HUES48 (cell line): ENCODE results near the gene XPC.

Experiments
- H3K27ac ChIP-seq: one replicate; pipeline ENCODE4 v1.7.0; 2013; ENCODE audit warnings: low read depth, low read length, inconsistent platforms
- H3K27me3 ChIP-seq: 2 replicates; pipeline ENCODE4 v1.6.1; 2013; ENCODE audit warnings: mild to moderate bottlenecking, low read length; ENCODE audit not compliant: control insufficient read depth, insufficient read depth
- H3K36me3 ChIP-seq: 2 replicates; pipeline ENCODE4 v1.6.1; 2013; ENCODE audit warnings: low read length; ENCODE audit not compliant: control insufficient read depth, insufficient read depth
- H3K4me1 ChIP-seq: 2 replicates; pipeline ENCODE4 v1.6.1; 2013; ENCODE audit warnings: mild to moderate bottlenecking, low read length; ENCODE audit not compliant: control insufficient read depth, insufficient read depth
- H3K4me3 ChIP-seq: 2 replicates; pipeline ENCODE4 v1.5.1; 2013; ENCODE audit warnings: mild to moderate bottlenecking, low read depth, low read length
- H3K9ac ChIP-seq: 2 replicates; pipeline ENCODE4 v1.6.1; 2013; ENCODE audit warnings: mild to moderate bottlenecking, low read depth, low read length, moderate library complexity
- H3K9me3 ChIP-seq: 2 replicates; pipeline ENCODE4 v1.6.1; 2013; ENCODE audit warnings: low read length; ENCODE audit not compliant: control insufficient read depth, insufficient read depth

Gene XPC

GRCh38 chr3:14216257-14217048, 38.1 kb upstream of the XPC start:
- Histone ChIP-seq H3K4me3 (peak overlapping the region; percentile 58), H3K27me3 (no peaks in the 10 kb centered on the region), H3K9me3 (no peaks in the 10 kb centered on the region), H3K27ac (no peak overlapping the region), H3K36me3 (no peaks in the 10 kb centered on the region), H3K4me1 (no peaks in the 10 kb centered on the region), H3K9ac (no peak overlapping the region)

- H3K27ac ChIP-seq: no peak overlapping the region
- H3K9ac ChIP-seq: no peak overlapping the region
Observed at GRCh38 chr3:14214764-14215163, 36.4 kb upstream of the XPC start.

GRCh38 chr3:14213066-14213774, 34.8 kb upstream of the XPC start:
- no peaks in the 10 kb centered on the region for H3K4me1 ChIP-seq
- no peaks in the 10 kb centered on the region for H3K27me3 ChIP-seq
- H3K9ac ChIP-seq: no peak overlapping the region
- H3K36me3 ChIP-seq: no peaks in the 10 kb centered on the region
- no peaks in the 10 kb centered on the region for H3K9me3 ChIP-seq
- H3K27ac ChIP-seq: no peak overlapping the region
- H3K4me3 ChIP-seq: no peak overlapping the region

More at GRCh38 chr3:14214764-14215163, 36.4 kb upstream of the XPC start:
- Histone ChIP-seq H3K27me3 (no peaks in the 10 kb centered on the region), H3K9me3 (no peaks in the 10 kb centered on the region), H3K36me3 (no peaks in the 10 kb centered on the region), H3K4me3 (no peak overlapping the region), H3K4me1 (no peaks in the 10 kb centered on the region)

- Histone ChIP-seq H3K36me3 (no peaks in the 10 kb centered on the region), H3K9ac (no peak overlapping the region), H3K4me3 (no peak overlapping the region), H3K9me3 (no peaks in the 10 kb centered on the region), H3K27ac (no peak overlapping the region), H3K4me1 (no peaks in the 10 kb centered on the region), H3K27me3 (no peaks in the 10 kb centered on the region)
Observed at GRCh38 chr3:14212032-14212431, 33.6 kb upstream of the XPC start.

GRCh38 chr3:14211621-14212020, 33.2 kb upstream of the XPC start:
- Histone ChIP-seq H3K9ac (no peak overlapping the region), H3K4me3 (no peak overlapping the region), H3K4me1 (no peaks in the 10 kb centered on the region), H3K27me3 (no peaks in the 10 kb centered on the region), H3K36me3 (no peaks in the 10 kb centered on the region), H3K9me3 (no peaks in the 10 kb centered on the region), H3K27ac (no peak overlapping the region)

- no peak overlapping the region for H3K4me3 ChIP-seq
- no peaks in the 10 kb centered on the region for H3K27me3 ChIP-seq
- H3K9me3 ChIP-seq: no peaks in the 10 kb centered on the region
- H3K4me1 ChIP-seq: no peaks in the 10 kb centered on the region
- H3K27ac ChIP-seq: no peak overlapping the region
- no peak overlapping the region for H3K9ac ChIP-seq
- no peaks in the 10 kb centered on the region for H3K36me3 ChIP-seq
Observed at GRCh38 chr3:14210843-14211594, 32.6 kb upstream of the XPC start.

- H3K9ac ChIP-seq: no peak overlapping the region
- H3K27me3 ChIP-seq: no peaks in the 10 kb centered on the region
- H3K36me3 ChIP-seq: no peaks in the 10 kb centered on the region
- H3K4me3 ChIP-seq: no peak overlapping the region
- H3K4me1 ChIP-seq: no peaks in the 10 kb centered on the region
- no peaks in the 10 kb centered on the region for H3K9me3 ChIP-seq
- H3K27ac ChIP-seq: no peak overlapping the region
Observed at GRCh38 chr3:14210290-14210688, 31.9 kb upstream of the XPC start.

GRCh38 chr3:14209581-14210289, 31.3 kb upstream of the XPC start:
- H3K9me3 ChIP-seq: no peaks in the 10 kb centered on the region
- no peak overlapping the region for H3K4me3 ChIP-seq
- H3K9ac ChIP-seq: no peak overlapping the region
- H3K36me3 ChIP-seq: no peaks in the 10 kb centered on the region
- H3K27ac ChIP-seq: no peak overlapping the region
- H3K4me1 ChIP-seq: no peaks in the 10 kb centered on the region
- no peaks in the 10 kb centered on the region for H3K27me3 ChIP-seq

GRCh38 chr3:14208977-14209394, 30.6 kb upstream of the XPC start:
- Histone ChIP-seq H3K27me3 (no peaks in the 10 kb centered on the region), H3K4me1 (no peaks in the 10 kb centered on the region), H3K27ac (no peak overlapping the region), H3K4me3 (no peak overlapping the region), H3K9me3 (no peaks in the 10 kb centered on the region), H3K9ac (no peak overlapping the region), H3K36me3 (no peaks in the 10 kb centered on the region)

- Histone ChIP-seq H3K4me3 (no peak overlapping the region), H3K4me1 (no peaks in the 10 kb centered on the region), H3K9me3 (no peaks in the 10 kb centered on the region), H3K9ac (no peak overlapping the region), H3K27ac (no peak overlapping the region), H3K27me3 (no peaks in the 10 kb centered on the region), H3K36me3 (no peaks in the 10 kb centered on the region)
Observed at GRCh38 chr3:14208168-14208567, 29.8 kb upstream of the XPC start.
